Osteocyte (in vitro differentiated cells): ENCODE data around the gene CCDC107. TPM values are rescaled to one million over a fixed set of nuclear protein-coding genes. Genes with fewer than 3 reads are reported as not detected.

Experiments
- DNase-seq: peaks from one replicate; pipeline ENCODE4 v3.0.0; 2021; ENCODE audit warnings: mixed read lengths; ENCODE audit not compliant: unreplicated experiment; ENCODE audit errors: extremely low spot score
- H3K27ac Mint-ChIP-seq: one replicate; pipeline ENCODE4 v1.8.0; 2021; ENCODE audit warnings: mild to moderate bottlenecking, mixed read lengths; ENCODE audit not compliant: unreplicated experiment
- H3K27me3 Mint-ChIP-seq: one replicate; pipeline ENCODE4 v1.8.0; 2021; ENCODE audit warnings: mixed read lengths; ENCODE audit not compliant: unreplicated experiment
- H3K36me3 Mint-ChIP-seq: one replicate; pipeline ENCODE4 v1.8.0; 2021; ENCODE audit warnings: mixed read lengths; ENCODE audit not compliant: unreplicated experiment
- H3K4me1 Mint-ChIP-seq: one replicate; pipeline ENCODE4 v1.8.0; 2021; ENCODE audit warnings: mixed read lengths; ENCODE audit not compliant: unreplicated experiment
- H3K4me3 Mint-ChIP-seq: one replicate; pipeline ENCODE4 v1.8.0; 2021; ENCODE audit warnings: mild to moderate bottlenecking, moderate library complexity, mixed read lengths; ENCODE audit not compliant: unreplicated experiment
- H3K9me3 Mint-ChIP-seq: one replicate; pipeline ENCODE4 v1.8.0; 2021; ENCODE audit warnings: mixed read lengths; ENCODE audit not compliant: unreplicated experiment
- CTCF ChIP-seq: fragments of 200-600 bp; sonication (generic); IDR thresholded peaks from 2 replicates; pipeline ENCODE4 v1.5.0; 2021; ENCODE audit warnings: antibody characterized with exemption, mild to moderate bottlenecking, moderate library complexity
- total RNA-seq: library from RNA; stranded (reverse); gene quantifications from 2 replicates; pipeline ENCODE4 v1.2.1, GENCODE V29; 2021

The CCDC107 gene
- total RNA-seq, 1 donor from 2014 or later = 31.3 TPM

DNA sequence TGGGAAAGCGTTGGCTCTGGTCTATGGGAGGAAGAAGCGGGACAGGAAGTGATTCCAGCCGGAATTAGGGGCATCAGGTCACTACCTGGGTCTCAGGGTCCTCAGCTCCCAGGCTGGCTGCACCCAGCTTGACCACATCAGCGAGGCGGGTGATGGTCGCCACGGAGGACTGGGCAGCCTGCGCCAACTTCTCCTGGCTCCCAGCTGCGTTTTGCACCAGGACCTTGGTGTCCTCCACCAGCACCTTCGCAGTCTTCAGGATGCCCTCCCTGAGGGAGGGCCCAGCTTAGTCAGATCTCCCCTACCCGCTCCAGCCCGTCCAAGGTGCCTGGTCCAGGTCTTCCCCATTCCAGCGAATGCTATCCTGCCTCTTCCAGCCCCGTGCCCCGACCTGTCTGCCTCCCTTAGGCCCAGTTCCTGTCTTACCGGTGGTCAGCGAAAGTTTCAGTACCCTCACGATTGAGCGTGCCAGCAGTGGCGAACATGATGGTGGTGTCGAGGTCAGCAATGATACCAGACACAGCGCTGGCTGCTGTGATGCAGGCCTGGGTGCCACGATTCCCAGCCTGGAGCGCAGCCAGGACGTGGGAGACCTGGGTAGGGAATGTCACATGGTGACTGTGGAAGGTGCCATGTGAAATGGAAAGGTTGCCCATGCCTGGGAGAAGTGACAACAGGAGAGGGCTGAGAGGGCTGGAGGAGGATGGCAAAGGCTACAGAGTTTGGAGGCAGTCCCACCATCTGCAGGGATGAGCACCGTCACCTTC lies 46.0 kb downstream of the CCDC107 start:
- no peak overlapping the region for H3K4me3 Mint-ChIP-seq
- H3K9me3 Mint-ChIP-seq = no peaks in the 10 kb centered on the region
- TF ChIP-seq CTCF = no peak
- H3K27me3 Mint-ChIP-seq = no peaks in the 10 kb centered on the region
- no peak for DNase-seq
- no peak overlapping the region for H3K27ac Mint-ChIP-seq
- H3K4me1 Mint-ChIP-seq = no peaks in the 10 kb centered on the region
- peaks cover 51% of the 10 kb centered on the region for H3K36me3 Mint-ChIP-seq

- DNase-seq = no peak
- Mint-ChIP-seq H3K36me3 (peaks cover 56% of the 10 kb centered on the region), H3K27me3 (no peaks in the 10 kb centered on the region), H3K27ac (no peak overlapping the region), H3K4me3 (no peak overlapping the region), H3K4me1 (no peaks in the 10 kb centered on the region), H3K9me3 (no peaks in the 10 kb centered on the region)
- TF ChIP-seq CTCF = no peak
Observed at GRCh38 chr9:35705372-35705771, 47.3 kb downstream of the CCDC107 start.

DNA sequence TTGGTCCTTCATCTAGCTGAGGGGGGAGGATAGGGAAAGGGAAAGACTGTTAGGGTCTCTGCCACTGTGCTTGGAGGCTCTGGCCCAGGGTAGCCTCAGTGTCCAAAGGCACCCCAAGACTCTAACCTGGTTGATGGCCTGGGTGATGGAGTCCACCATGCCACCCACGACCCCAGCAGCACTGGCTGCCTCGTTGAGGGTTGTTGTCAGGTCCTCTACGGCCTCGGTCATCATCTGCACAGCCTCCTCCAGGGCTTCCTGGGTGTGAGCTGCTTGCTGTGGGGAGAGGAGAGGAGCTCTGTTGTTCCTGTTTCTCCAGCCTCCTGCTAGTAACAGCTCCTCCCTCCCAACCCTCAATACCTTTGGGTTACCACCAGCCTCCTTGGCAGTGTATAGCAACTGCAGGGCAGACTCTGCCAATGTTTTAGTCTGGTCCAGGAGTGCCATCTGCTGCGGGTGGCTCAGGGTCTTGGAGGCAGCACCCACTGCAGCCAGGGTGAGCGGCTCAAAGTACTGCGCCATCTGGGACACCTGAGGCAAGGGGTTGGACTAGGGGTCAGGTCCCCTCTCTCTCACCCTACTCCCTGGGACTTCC lies 47.8 kb downstream of the CCDC107 start:
- no peak overlapping the region for H3K27ac Mint-ChIP-seq
- no peak overlapping the region for H3K4me3 Mint-ChIP-seq
- no peaks in the 10 kb centered on the region for H3K27me3 Mint-ChIP-seq
- no peaks in the 10 kb centered on the region for H3K9me3 Mint-ChIP-seq
- H3K4me1 Mint-ChIP-seq = no peaks in the 10 kb centered on the region
- no peak for TF ChIP-seq CTCF
- no peak for DNase-seq
- H3K36me3 Mint-ChIP-seq = peaks cover 60% of the 10 kb centered on the region

GRCh38 chr9:35706951-35707350 lies 48.9 kb downstream of the CCDC107 start:
- Mint-ChIP-seq H3K4me3 (no peak overlapping the region), H3K27me3 (no peaks in the 10 kb centered on the region), H3K27ac (no peak overlapping the region), H3K36me3 (peaks cover 69% of the 10 kb centered on the region), H3K4me1 (no peaks in the 10 kb centered on the region), H3K9me3 (no peaks in the 10 kb centered on the region)
- no peak for DNase-seq
- TF ChIP-seq CTCF = no peak

- H3K4me1 Mint-ChIP-seq = no peaks in the 10 kb centered on the region
Observed at GRCh38 chr9:35708146-35708545, 50.1 kb downstream of the CCDC107 start.

More at GRCh38 chr9:35708146-35708545, 50.1 kb downstream of the CCDC107 start:
- Mint-ChIP-seq H3K4me3 (no peak overlapping the region), H3K27ac (no peak overlapping the region), H3K36me3 (peaks cover 69% of the 10 kb centered on the region), H3K27me3 (no peaks in the 10 kb centered on the region), H3K9me3 (no peaks in the 10 kb centered on the region)
- TF ChIP-seq CTCF = no peak
- DNase-seq = no peak
